Gastrocnemius medialis (tissue), 4 donors: ENCODE data around the gene PPIE. TPM values are rescaled to one million over a fixed set of nuclear protein-coding genes. Genes with fewer than 3 reads are reported as not detected.

Experiments used
- ATAC-seq, 2 donors: fragments of 150-250 bp; one replicate each; pipeline ENCODE4 v1.9.1; 2016
- DNase-seq, 2 donors: peaks; one replicate each; pipeline ENCODE4 v3.0.0-alpha.2; 2019
- H3K27ac ChIP-seq, 4 donors: fragments of 200-600 bp; sonication (generic); 1 replicate in 1 of 4; 2 replicates in 3 of 4; pipeline ENCODE4 v1.5.1; 2016 to 2018; ENCODE audit warnings: mild to moderate bottlenecking in 2 of 4, moderate library complexity in 1 of 4
- H3K27me3 ChIP-seq, 3 donors: fragments of 200-600 bp; sonication (generic) in 2 of 3; 1 replicate in 1 of 3; 2 replicates in 2 of 3; pipeline versions ENCODE4 v1.5.1 to v1.6.0; 2016 to 2019; ENCODE audit warnings: mild to moderate bottlenecking in 1 of 3, moderate library complexity in 1 of 3
- H3K36me3 ChIP-seq, 2 donors: fragments of 200-600 bp; sonication (generic) in 1 of 2; one replicate each; pipeline ENCODE4 v1.5.1; 2017 to 2018
- H3K4me1 ChIP-seq, 2 donors: fragments of 200-600 bp; sonication (generic) in 1 of 2; one replicate each; pipeline ENCODE4 v1.5.1; 2016 to 2017; ENCODE audit warnings: mild to moderate bottlenecking in 2 of 2
- H3K4me3 ChIP-seq, 4 donors: fragments of 200-600 bp; sonication (generic) in 3 of 4; 1 replicate in 1 of 4; 2 replicates in 3 of 4; pipeline ENCODE4 v1.5.1; 2016 to 2019; ENCODE audit warnings: mild to moderate bottlenecking in 2 of 4
- H3K9me3 ChIP-seq, 3 donors: fragments of 200-600 bp; sonication (generic) in 2 of 3; 1 replicate in 1 of 3; 2 replicates in 2 of 3; pipeline ENCODE4 v1.5.1; 2016 to 2019
- POLR2A ChIP-seq, 2 donors: fragments of 450-650 bp; IDR thresholded peaks; one replicate each; pipeline ENCODE4 v1.6.1; 2017; ENCODE audit warnings: antibody characterized with exemption in 2 of 2, mild to moderate bottlenecking in 2 of 2, moderate library complexity in 2 of 2
- in situ Hi-C, 4 donors: fragments of 200-750 bp; cut with MboI; loops; one replicate each; pipeline versions ENCODE4 v1.15.0 to v1.8.0; 2017; ENCODE audit warnings: low sequenced_read_pairs in 4 of 4
- intact Hi-C: fragments of 100-400 bp; cut with DNase I; formaldehyde crosslinking; loops from one replicate; pipeline ENCODE4 v1.15.1; 2023; ENCODE audit warnings: low total_unique reads
- total RNA-seq, 4 donors: library from RNA; depleted of rRNA; stranded (reverse); fragments of >200 nt; gene quantifications; one replicate each; pipeline versions ENCODE4 v1.1.0 to v1.2.3, GENCODE V29; 2016
- TF ChIP-seq, protein P1 (sequence below), 5 experiments: fragments of 450-650 bp in 3 of 5; fragments of 200-600 bp in 2 of 5; sonication (generic) in 2 of 5; IDR thresholded peaks in 4 of 5; conservative IDR thresholded peaks in 1 of 5; 1 replicate in 4 of 5; 2 replicates in 1 of 5; pipeline ENCODE4 v1.5.1; 2016 to 2019; ENCODE audit warnings: antibody characterized with exemption in 5 of 5, mild to moderate bottlenecking in 3 of 5, moderate library complexity in 3 of 5

PPIE gene
- total RNA-seq, 4 donors from 2014 or later: 22.9 to 30.1 (median 27.2) TPM

GRCh38 chr1:39757501-39757900 lies 18.8 kb downstream of the PPIE start:
- DNase-seq (no peak), ATAC-seq (no peak)
- Histone ChIP-seq H3K9me3 (no peaks in the 10 kb centered on the region), H3K27ac (no peak overlapping the region), H3K4me3 (no peak overlapping the region), H3K4me1 (no peaks in the 10 kb centered on the region), H3K36me3 (peaks cover 0 to 58% of the 10 kb centered on the region in 2 donors), H3K27me3 (no peaks in the 10 kb centered on the region)
- in situ Hi-C loops: no loop called here
- intact Hi-C loops: no loop called here
- TF ChIP-seq POLR2A (IDR thresholded peaks at IDR 0.05): no peak
- TF ChIP-seq, protein P1, sequence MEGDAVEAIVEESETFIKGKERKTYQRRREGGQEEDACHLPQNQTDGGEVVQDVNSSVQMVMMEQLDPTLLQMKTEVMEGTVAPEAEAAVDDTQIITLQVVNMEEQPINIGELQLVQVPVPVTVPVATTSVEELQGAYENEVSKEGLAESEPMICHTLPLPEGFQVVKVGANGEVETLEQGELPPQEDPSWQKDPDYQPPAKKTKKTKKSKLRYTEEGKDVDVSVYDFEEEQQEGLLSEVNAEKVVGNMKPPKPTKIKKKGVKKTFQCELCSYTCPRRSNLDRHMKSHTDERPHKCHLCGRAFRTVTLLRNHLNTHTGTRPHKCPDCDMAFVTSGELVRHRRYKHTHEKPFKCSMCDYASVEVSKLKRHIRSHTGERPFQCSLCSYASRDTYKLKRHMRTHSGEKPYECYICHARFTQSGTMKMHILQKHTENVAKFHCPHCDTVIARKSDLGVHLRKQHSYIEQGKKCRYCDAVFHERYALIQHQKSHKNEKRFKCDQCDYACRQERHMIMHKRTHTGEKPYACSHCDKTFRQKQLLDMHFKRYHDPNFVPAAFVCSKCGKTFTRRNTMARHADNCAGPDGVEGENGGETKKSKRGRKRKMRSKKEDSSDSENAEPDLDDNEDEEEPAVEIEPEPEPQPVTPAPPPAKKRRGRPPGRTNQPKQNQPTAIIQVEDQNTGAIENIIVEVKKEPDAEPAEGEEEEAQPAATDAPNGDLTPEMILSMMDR (IDR thresholded peaks at IDR 0.05 in 4 of 5, conservative IDR thresholded peaks at IDR 0.05 in 1 of 5): no peak

- peaks cover 0 to 45% of the 10 kb centered on the region in 2 donors for H3K36me3 ChIP-seq
- no peak for ATAC-seq
Measured at GRCh38 chr1:39758556-39759435, 20.1 kb downstream of the PPIE start.

DNA sequence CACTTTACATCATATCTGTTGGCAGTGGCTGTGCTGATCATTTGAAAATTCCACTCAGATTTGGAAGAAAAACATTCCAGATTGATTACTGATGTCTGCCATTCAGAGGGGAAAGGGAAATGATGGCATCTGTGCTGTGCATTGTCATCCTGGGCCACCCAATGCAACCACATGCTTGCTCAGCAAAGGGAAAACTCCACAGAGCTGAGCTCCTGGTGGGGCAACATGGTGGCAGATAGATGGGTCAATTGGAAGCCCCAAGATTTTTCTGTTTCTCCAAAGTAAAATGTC lies 20.7 kb downstream of the PPIE start:
- no peak for TF ChIP-seq POLR2A (IDR thresholded peaks at IDR 0.05)
- TF ChIP-seq, protein P1 (IDR thresholded peaks at IDR 0.05 in 4 of 5, conservative IDR thresholded peaks at IDR 0.05 in 1 of 5): no peak
- Histone ChIP-seq H3K27ac (no peak overlapping the region), H3K4me1 (no peaks in the 10 kb centered on the region), H3K36me3 (peaks cover 0 to 39% of the 10 kb centered on the region in 2 donors), H3K27me3 (no peaks in the 10 kb centered on the region), H3K4me3 (no peak overlapping the region), H3K9me3 (no peaks in the 10 kb centered on the region)
- no peak for DNase-seq
- intact Hi-C loops (no loop called here), in situ Hi-C loops (no loop called here)
- ATAC-seq: no peak

More at GRCh38 chr1:39758556-39759435, 20.1 kb downstream of the PPIE start:
- no peaks in the 10 kb centered on the region for H3K27me3 ChIP-seq
- H3K9me3 ChIP-seq: no peaks in the 10 kb centered on the region
- TF ChIP-seq, protein P1 (IDR thresholded peaks at IDR 0.05 in 4 of 5, conservative IDR thresholded peaks at IDR 0.05 in 1 of 5): no peak
- no peak for DNase-seq
- no peaks in the 10 kb centered on the region for H3K4me1 ChIP-seq
- in situ Hi-C loops: no loop called here
- intact Hi-C loops: no loop called here
- no peak overlapping the region for H3K4me3 ChIP-seq
- no peak overlapping the region for H3K27ac ChIP-seq

DNA sequence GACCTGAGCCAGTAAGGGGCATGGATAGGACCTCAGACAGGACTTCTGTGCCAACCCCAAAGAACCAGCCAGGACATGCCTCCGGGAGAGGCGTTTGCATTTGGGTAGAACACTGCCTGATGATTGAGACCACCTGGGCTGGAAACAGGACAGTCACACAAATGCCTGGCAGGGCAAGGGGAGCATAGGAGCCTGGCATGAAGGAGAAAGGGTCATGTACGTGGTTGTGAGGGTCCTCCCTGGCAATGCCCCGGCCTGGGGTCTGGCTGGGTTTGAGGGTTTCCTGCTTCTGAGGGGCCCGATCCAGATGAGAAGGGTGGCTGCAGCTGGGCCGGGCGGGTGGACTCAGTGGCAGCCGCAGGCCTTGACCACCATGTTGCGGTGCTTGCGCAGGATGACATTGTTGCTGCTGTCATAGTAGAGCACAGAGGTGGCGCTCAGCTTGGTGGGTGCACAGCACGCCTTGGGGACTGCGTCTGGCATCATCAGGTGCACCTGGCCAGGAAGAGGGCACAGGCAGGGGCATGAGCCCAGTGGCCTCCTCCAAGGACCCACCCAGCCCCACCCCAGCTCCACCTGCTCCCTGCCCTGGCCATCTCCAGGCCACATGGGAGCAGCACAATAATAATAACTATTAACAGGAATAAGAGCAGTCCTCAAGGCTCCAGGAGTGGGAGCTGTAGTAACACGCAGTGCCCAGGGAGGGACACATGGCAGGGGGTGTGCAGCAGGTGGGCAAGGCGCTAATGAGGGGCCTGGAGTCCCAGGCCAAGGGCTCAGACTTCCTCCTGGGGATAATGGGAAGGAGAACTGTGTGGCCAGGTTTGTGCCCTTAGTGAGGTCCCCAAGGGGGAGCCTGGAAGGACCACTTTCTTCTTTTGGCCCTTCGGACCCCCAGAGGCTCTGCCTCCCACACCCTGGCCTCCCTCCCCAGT lies 21.7 kb downstream of the PPIE start:
- no peaks in the 10 kb centered on the region for H3K9me3 ChIP-seq
- H3K27ac ChIP-seq: no peak overlapping the region
- intact Hi-C loops (no loop called here), in situ Hi-C loops (no loop called here)
- no peaks in the 10 kb centered on the region for H3K27me3 ChIP-seq
- no peak for TF ChIP-seq POLR2A (IDR thresholded peaks at IDR 0.05)
- TF ChIP-seq, protein P1 (IDR thresholded peaks at IDR 0.05 in 4 of 5, conservative IDR thresholded peaks at IDR 0.05 in 1 of 5): no peak
- no peaks in the 10 kb centered on the region for H3K4me1 ChIP-seq
- no peak for DNase-seq
- no peak for ATAC-seq
- H3K4me3 ChIP-seq: no peak overlapping the region
- H3K36me3 ChIP-seq: peaks cover 0 to 30% of the 10 kb centered on the region in 2 donors
